Mesendoderm (in vitro differentiated cells): ENCODE results near the gene NEURL1.
"Not testable (repeated sequence)": the region's sequence is repeated elsewhere in the genome, so short reads cannot be mapped to it uniquely, and the experiment has no call there.

ENCODE experiments used
- DNase-seq: peaks from one replicate; pipeline ENCODE4 v3.0.0; 2013
- H2AK5ac ChIP-seq: 2 replicates; pipeline ENCODE4 v1.6.1; 2013; ENCODE audit warnings: low read length, inconsistent platforms
- H2BK120ac ChIP-seq: 2 replicates; pipeline ENCODE4 v1.6.1; 2013; ENCODE audit warnings: low read depth, mild to moderate bottlenecking, low read length, moderate library complexity, mixed read lengths
- H2BK15ac ChIP-seq: replicated peaks from 2 replicates; pipeline ENCODE4 v1.6.1; 2013; ENCODE audit warnings: low read depth, mild to moderate bottlenecking, moderate library complexity
- H2BK5ac ChIP-seq: 2 replicates; pipeline ENCODE4 v1.6.1; 2013; ENCODE audit warnings: low read length, inconsistent platforms
- H3K18ac ChIP-seq: 2 replicates; pipeline ENCODE4 v1.6.1; 2013; ENCODE audit warnings: mild to moderate bottlenecking, low read length, mixed read lengths
- H3K23ac ChIP-seq: one replicate; pipeline ENCODE4 v1.6.1; 2013; ENCODE audit warnings: low read length
- H3K27ac ChIP-seq: 2 replicates; pipeline ENCODE4 v1.5.1; 2013; ENCODE audit warnings: low read depth, mild to moderate bottlenecking, inconsistent platforms, low read length, moderate library complexity
- H3K27me3 ChIP-seq: 2 replicates; pipeline ENCODE4 v1.6.1; 2013; ENCODE audit warnings: low read length, control low read depth, mild to moderate bottlenecking, inconsistent platforms; ENCODE audit not compliant: insufficient read depth, poor library complexity
- H3K36me3 ChIP-seq: 2 replicates; pipeline ENCODE4 v1.6.1; 2013; ENCODE audit warnings: low read length, inconsistent platforms; ENCODE audit not compliant: control insufficient read depth, insufficient read depth
- H3K4ac ChIP-seq: one replicate; pipeline ENCODE4 v1.6.1; 2013; ENCODE audit warnings: low read depth, mild to moderate bottlenecking, low read length, moderate library complexity
- H3K4me1 ChIP-seq: 2 replicates; pipeline ENCODE4 v1.6.1; 2013; ENCODE audit warnings: low read depth, low read length, inconsistent platforms; ENCODE audit not compliant: control insufficient read depth
- H3K4me2 ChIP-seq: 2 replicates; pipeline ENCODE4 v1.6.1; 2013; ENCODE audit warnings: low read length
- H3K4me3 ChIP-seq: 2 replicates; pipeline ENCODE4 v1.5.1; 2013; ENCODE audit warnings: mild to moderate bottlenecking, low read length
- H3K56ac ChIP-seq: one replicate; pipeline ENCODE4 v1.6.1; 2013; ENCODE audit warnings: low read length
- H3K79me1 ChIP-seq: 2 replicates; pipeline ENCODE4 v1.6.1; 2013; ENCODE audit warnings: low read length, inconsistent platforms
- H3K79me2 ChIP-seq: 2 replicates; pipeline ENCODE4 v1.6.1; 2013; ENCODE audit warnings: mild to moderate bottlenecking, low read length; ENCODE audit not compliant: control insufficient read depth, insufficient read depth
- H3K9ac ChIP-seq: 2 replicates; pipeline ENCODE4 v1.6.1; 2013; ENCODE audit warnings: low read length, inconsistent platforms
- H4K5ac ChIP-seq: one replicate; pipeline ENCODE4 v1.6.1; 2013; ENCODE audit warnings: low read length
- H4K8ac ChIP-seq: one replicate; pipeline ENCODE4 v1.6.1; 2013; ENCODE audit warnings: low read depth, mild to moderate bottlenecking, control low read depth, low read length, moderate library complexity
- WGBS: extraction: QIAGEN DNeasy Blood & Tissue Kit; methylation state at CpG from one replicate; pipeline ENCODE4 v1.1.7; 2013; ENCODE audit warnings: low lambda C conversion rate, missing lambda C conversion rate; ENCODE audit not compliant: insufficient coverage; ENCODE audit errors: extremely low coverage; 5-methylcytosine and 5-hydroxymethylcytosine counted together

NEURL1 gene

DNA sequence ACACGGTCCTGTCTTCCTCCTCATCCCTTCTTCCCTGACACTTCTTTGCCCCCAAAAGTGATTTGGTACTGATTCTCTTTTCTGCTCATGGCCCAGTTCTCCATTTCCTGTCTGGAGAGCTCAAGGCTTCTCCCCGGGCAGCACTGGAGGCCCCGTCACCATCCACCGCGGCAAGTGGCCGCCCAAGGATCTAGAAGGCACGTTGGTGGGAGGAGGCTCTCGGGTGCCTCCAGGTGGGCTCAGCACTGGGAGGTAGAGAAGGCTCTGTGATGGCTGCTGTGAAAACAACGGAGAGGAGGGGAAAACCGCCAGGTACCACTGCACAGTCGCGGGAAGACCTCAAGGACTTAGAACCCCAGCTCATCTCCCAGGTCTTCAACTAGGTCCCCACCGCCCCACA is 134.4 kb downstream of the NEURL1 start:
- no peak overlapping the region for H2BK5ac ChIP-seq
- WGBS = no CpG with 5 or more reads among the region's 13 CpGs
- no peak for DNase-seq
- no peaks in the 10 kb centered on the region for H3K79me2 ChIP-seq
- no peak overlapping the region for H3K56ac ChIP-seq
- no peak overlapping the region for H3K9ac ChIP-seq
- H3K23ac ChIP-seq = no peak overlapping the region
- no peak overlapping the region for H3K4me3 ChIP-seq
- no peaks in the 10 kb centered on the region for H3K27me3 ChIP-seq
- H2AK5ac ChIP-seq = no peak overlapping the region
- H3K27ac ChIP-seq = no peak overlapping the region
- no peaks in the 10 kb centered on the region for H3K4me1 ChIP-seq
- no peak overlapping the region for H4K8ac ChIP-seq
- no peak overlapping the region for H4K5ac ChIP-seq
- no peak overlapping the region for H2BK15ac ChIP-seq
- H3K18ac ChIP-seq = no peak overlapping the region
- no peaks in the 10 kb centered on the region for H3K36me3 ChIP-seq
- no peak overlapping the region for H2BK120ac ChIP-seq
- H3K4me2 ChIP-seq = no peak overlapping the region
- no peaks in the 10 kb centered on the region for H3K79me1 ChIP-seq
- H3K4ac ChIP-seq = no peak overlapping the region

DNA sequence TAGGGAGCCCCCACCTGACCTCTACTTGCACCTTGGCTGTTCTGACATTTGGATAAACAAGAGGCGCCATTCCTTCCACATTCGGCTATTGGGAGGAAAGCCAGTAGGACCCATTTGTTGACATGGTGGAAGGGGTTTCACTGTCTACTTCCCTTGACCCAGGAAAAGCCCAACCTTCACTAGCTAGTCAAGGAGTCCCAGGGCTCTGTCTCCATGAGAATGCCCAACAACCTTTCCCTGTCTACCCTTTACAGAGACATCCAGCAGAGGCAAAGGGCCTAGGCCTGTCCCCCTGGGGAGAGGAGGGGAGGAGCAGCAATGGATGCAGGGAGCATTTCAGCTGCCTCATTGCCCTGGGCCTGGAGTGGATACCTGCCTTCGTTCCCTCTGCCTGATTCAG is 136.1 kb downstream of the NEURL1 start:
- no peak overlapping the region for H4K8ac ChIP-seq
- no peak for DNase-seq
- H3K79me2 ChIP-seq = no peaks in the 10 kb centered on the region
- H3K23ac ChIP-seq = no peak overlapping the region
- no peak overlapping the region for H4K5ac ChIP-seq
- H3K56ac ChIP-seq = no peak overlapping the region
- no peaks in the 10 kb centered on the region for H3K4me1 ChIP-seq
- no peak overlapping the region for H3K9ac ChIP-seq
- H3K36me3 ChIP-seq = no peaks in the 10 kb centered on the region
- no peak overlapping the region for H3K4ac ChIP-seq
- H3K4me3 ChIP-seq = no peak overlapping the region
- H3K18ac ChIP-seq = no peak overlapping the region
- H2BK120ac ChIP-seq = no peak overlapping the region
- H3K27ac ChIP-seq = no peak overlapping the region
- no peaks in the 10 kb centered on the region for H3K27me3 ChIP-seq
- no peak overlapping the region for H3K4me2 ChIP-seq
- WGBS = no CpG with 5 or more reads among the region's 3 CpGs
- no peak overlapping the region for H2BK5ac ChIP-seq
- H3K79me1 ChIP-seq = no peaks in the 10 kb centered on the region
- no peak overlapping the region for H2BK15ac ChIP-seq
- H2AK5ac ChIP-seq = no peak overlapping the region

DNA sequence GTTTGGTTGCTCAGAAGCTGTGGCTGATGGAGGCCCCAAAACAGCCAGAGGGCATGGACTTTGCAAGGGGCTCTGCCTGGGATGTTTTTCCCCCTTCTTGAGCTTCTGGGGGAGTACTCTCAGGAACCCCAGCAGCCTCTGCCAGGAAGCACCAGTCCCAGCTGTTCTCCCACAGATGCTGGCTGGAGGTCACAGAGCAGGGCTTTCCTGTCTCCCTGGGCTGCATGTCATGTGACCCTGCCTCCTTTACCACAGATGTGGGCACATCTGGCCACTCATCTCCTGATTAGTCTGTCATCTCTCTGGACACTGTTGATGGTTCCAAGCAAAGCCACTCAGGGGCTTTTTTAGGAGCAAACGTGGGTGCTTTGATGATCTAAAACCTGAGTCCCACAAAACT is 136.7 kb downstream of the NEURL1 start:
- Histone ChIP-seq H2BK5ac (no peak overlapping the region), H2BK120ac (no peak overlapping the region), H3K4me3 (no peak overlapping the region), H4K8ac (no peak overlapping the region), H4K5ac (no peak overlapping the region), H3K9ac (no peak overlapping the region), H3K79me2 (no peaks in the 10 kb centered on the region), H2AK5ac (no peak overlapping the region), H3K79me1 (no peaks in the 10 kb centered on the region), H2BK15ac (no peak overlapping the region), H3K18ac (no peak overlapping the region), H3K4me1 (no peaks in the 10 kb centered on the region), H3K56ac (no peak overlapping the region), H3K23ac (no peak overlapping the region), H3K27me3 (no peaks in the 10 kb centered on the region), H3K4me2 (no peak overlapping the region), H3K27ac (no peak overlapping the region), H3K36me3 (no peaks in the 10 kb centered on the region), H3K4ac (no peak overlapping the region)
- no CpG with 5 or more reads among the region's 1 CpG for WGBS
- no peak for DNase-seq

DNA sequence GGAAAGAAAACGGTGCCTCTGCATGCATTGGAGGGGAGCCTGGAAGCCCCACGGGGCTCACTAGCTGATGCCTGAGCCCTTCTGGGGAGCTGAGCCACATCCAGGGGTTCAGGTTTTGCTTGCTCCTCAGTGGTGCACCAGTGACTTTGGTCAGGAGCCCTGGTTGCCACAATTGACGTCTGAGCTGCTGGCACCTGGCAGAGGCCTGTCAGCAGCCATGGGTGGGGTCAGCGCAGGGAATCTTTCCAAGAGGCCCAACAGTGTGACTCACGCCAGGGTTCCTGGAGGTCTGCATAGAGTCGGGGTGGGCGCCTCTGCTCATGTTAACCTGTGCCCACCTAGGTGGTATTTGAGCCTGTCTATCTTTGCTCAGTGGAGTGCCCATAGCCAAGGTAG is 138.7 kb downstream of the NEURL1 start:
- H3K27ac ChIP-seq = no peak overlapping the region
- no peaks in the 10 kb centered on the region for H3K27me3 ChIP-seq
- no peak for DNase-seq
- peaks cover 1% of the 10 kb centered on the region for H3K79me1 ChIP-seq
- no peak overlapping the region for H3K23ac ChIP-seq
- peaks cover 7% of the 10 kb centered on the region for H3K4me1 ChIP-seq
- H2BK120ac ChIP-seq = no peak overlapping the region
- H4K5ac ChIP-seq = no peak overlapping the region
- H3K4me2 ChIP-seq = no peak overlapping the region
- H3K18ac ChIP-seq = no peak overlapping the region
- H3K9ac ChIP-seq = no peak overlapping the region
- H3K4ac ChIP-seq = no peak overlapping the region
- no peak overlapping the region for H2BK5ac ChIP-seq
- no peak overlapping the region for H2AK5ac ChIP-seq
- no peak overlapping the region for H3K4me3 ChIP-seq
- no peak overlapping the region for H3K56ac ChIP-seq
- no CpG with 5 or more reads among the region's 7 CpGs for WGBS
- H3K79me2 ChIP-seq = no peaks in the 10 kb centered on the region
- H3K36me3 ChIP-seq = no peaks in the 10 kb centered on the region
- no peak overlapping the region for H4K8ac ChIP-seq
- no peak overlapping the region for H2BK15ac ChIP-seq

DNA sequence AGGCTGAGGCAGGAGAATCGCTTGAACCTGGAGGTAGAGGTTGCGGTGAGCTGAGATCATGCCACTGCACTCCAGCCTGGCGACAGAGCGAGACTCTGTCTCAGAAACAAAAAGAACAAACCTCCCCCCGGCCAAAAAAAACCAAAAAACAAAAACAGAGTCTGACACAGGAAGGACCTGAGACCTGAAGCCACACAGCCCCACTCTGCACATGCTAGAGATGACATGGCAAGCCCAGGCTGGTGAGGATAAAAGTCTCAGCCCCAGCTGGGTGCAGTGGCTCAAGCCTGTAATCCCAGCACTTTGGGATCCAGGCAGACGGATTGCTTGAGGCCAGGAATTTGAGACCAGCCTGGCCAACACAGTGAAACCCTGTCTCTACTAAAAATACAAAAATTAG is 139.4 kb downstream of the NEURL1 start:
- H3K27ac ChIP-seq, H3K79me2 ChIP-seq, H2AK5ac ChIP-seq, H3K9ac ChIP-seq, H3K27me3 ChIP-seq, H3K4me1 ChIP-seq, H4K5ac ChIP-seq, H2BK120ac ChIP-seq, H3K18ac ChIP-seq, H4K8ac ChIP-seq, H3K4me3 ChIP-seq, H3K4me2 ChIP-seq, H3K56ac ChIP-seq, H2BK15ac ChIP-seq, DNase-seq, H3K23ac ChIP-seq, H3K79me1 ChIP-seq, H3K36me3 ChIP-seq, H3K4ac ChIP-seq, H2BK5ac ChIP-seq: not testable (repeated sequence)
- no CpG with 5 or more reads among the region's 6 CpGs for WGBS

DNA sequence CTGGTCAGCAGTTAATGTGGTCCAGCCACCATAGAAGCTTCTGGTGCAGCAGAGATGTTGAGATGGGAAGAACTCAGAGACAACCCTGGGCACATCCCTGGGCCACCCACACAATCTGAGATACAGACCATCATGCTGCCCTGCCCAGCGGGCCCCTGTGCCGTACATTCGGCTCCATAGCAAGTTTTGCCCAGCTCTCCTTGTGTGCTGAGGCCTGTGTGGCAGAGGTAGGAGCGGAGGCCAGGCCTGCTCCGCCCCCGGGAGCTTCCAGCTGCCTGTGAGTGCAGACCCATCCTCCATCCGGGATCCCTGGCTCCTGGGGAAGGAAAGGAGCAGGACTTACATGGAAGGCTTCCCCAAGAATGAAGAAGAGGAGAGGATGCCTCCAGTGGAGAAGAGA is 140.3 kb downstream of the NEURL1 start:
- H3K4me1 ChIP-seq = peaks cover 7% of the 10 kb centered on the region
- no peak overlapping the region for H3K23ac ChIP-seq
- H3K36me3 ChIP-seq = no peaks in the 10 kb centered on the region
- H2BK5ac ChIP-seq = no peak overlapping the region
- no peaks in the 10 kb centered on the region for H3K79me2 ChIP-seq
- no peaks in the 10 kb centered on the region for H3K27me3 ChIP-seq
- no peak overlapping the region for H4K5ac ChIP-seq
- no peak overlapping the region for H2BK120ac ChIP-seq
- no peak overlapping the region for H4K8ac ChIP-seq
- no peak overlapping the region for H3K18ac ChIP-seq
- H2AK5ac ChIP-seq = no peak overlapping the region
- H3K79me1 ChIP-seq = peaks cover 1% of the 10 kb centered on the region
- no peak overlapping the region for H3K4ac ChIP-seq
- DNase-seq = no peak
- no CpG with 5 or more reads among the region's 7 CpGs for WGBS
- H3K9ac ChIP-seq = no peak overlapping the region
- no peak overlapping the region for H3K27ac ChIP-seq
- no peak overlapping the region for H2BK15ac ChIP-seq
- H3K4me2 ChIP-seq = no peak overlapping the region
- H3K4me3 ChIP-seq = no peak overlapping the region
- no peak overlapping the region for H3K56ac ChIP-seq
